GM12892 (cell line): ENCODE results near the gene NEDD4L.

ENCODE experiments used
- POLR2A ChIP-seq: IDR thresholded peaks from 2 replicates; pipeline ENCODE4 v1.6.1; 2011; ENCODE audit warnings: low read depth, low read length, control low read depth
- TAF1 ChIP-seq: IDR thresholded peaks from 2 replicates; pipeline ENCODE4 v1.6.1; 2011; ENCODE audit warnings: low read depth, mild to moderate bottlenecking, control low read depth, low read length, borderline replicate concordance

DNA sequence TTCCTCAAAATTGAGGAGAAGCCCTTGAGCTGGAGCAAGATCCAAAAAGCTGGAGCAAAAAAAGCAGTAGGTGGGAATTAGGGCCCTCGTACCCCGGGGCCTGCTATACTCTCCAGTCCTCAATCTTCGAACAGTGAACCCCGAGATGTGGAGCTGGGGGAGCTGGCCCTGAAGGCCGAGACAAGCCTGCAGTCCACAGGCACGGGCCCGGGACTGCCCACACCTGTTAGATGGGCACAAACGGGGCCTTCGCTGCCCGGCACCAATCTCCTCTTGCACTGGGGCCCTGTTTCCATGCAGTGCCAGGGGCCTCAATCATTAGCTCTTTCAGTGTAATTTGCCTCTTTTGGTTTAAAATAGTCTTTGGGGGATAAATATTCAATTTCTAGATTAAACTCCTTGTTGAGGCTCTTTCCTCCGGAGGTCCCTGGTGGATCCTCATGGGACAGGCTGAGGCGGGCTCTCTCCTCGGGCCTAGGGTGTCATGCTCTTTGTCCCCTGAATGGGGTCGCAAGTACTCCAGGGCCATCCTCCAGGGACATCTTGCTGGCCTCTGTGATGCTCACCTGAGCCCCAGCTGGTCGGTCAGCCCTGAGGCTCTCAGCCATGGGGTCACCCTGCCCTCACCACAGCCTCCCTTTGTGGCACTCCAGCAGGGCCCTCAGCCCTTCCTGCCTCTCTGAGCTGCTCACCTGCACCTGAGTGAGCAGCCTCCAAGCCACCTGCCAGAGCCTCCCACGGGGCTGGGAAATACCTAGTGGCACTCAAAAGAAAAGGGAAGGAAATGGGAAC lies 361.3 kb downstream of the NEDD4L start:
- no peak for TF ChIP-seq POLR2A
- no peak for TF ChIP-seq TAF1
